Stimulated activated CD4-positive, alpha-beta T cell treated with anti-CD3 and anti-CD28 coated beads, Interleukin-12 subunit alpha, Interleukin-12 subunit beta, amount 100 ng/mL, for 4 hours (primary cell): ENCODE data around the gene OVCH2.
"Not testable (repeated sequence)": the region's sequence is repeated elsewhere in the genome, so short reads cannot be mapped to it uniquely, and the experiment has no call there.

Experiments used
- DNase-seq: peaks from one replicate; pipeline ENCODE4 v3.0.0-alpha.2; 2020

OVCH2 gene, protein sequence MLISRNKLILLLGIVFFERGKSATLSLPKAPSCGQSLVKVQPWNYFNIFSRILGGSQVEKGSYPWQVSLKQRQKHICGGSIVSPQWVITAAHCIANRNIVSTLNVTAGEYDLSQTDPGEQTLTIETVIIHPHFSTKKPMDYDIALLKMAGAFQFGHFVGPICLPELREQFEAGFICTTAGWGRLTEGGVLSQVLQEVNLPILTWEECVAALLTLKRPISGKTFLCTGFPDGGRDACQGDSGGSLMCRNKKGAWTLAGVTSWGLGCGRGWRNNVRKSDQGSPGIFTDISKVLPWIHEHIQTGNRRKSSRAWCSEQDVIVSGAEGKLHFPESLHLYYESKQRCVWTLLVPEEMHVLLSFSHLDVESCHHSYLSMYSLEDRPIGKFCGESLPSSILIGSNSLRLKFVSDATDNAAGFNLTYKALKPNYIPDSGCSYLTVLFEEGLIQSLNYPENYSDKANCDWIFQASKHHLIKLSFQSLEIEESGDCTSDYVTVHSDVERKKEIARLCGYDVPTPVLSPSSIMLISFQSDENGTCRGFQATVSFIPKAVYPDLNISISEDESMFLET

DNA sequence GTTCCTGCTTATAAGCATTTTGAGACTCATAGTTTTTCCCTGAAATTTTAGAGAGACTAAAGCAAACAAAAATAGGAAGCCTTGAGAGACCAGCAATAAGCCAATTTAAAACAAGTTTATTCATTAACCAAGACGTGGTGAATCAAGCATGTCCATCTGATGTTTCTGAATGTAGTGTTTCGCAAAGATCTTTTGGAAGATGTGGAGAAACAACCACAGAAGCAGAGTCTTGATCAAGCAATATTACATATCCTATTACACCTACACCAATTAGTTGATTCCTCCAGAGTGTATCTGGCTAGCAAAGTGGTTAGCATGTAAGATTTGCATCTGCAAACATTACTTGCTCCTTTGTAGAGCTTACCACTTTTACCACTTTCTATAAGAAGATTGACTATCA is at the start of gene OVCH2:
OVCH2 (minus strand) TSS at position 101 of the 400 bp plus-strand sequence; CDS start at position 18, 83 bp downstream.
- no peak for DNase-seq

DNA sequence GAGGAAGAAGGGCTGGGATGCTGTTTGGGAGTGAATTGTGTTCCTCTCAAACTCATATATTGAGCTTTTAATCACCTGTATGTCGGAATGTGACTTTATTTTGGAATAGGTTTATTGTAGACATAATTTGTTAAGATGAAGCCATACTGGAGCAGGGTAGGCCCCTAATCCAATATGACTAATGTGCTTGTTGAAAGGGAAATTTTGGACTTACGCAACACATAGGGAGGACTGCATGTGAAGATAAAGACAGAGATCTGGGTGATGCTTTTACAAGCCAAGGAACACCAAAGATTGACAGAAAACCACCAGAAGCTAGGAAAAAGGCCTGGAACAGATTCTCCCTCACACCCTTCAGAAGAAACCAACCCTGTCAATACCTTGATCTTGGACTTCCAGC is 43.2 kb upstream of the OVCH2 start:
- DNase-seq, result no peak

DNA sequence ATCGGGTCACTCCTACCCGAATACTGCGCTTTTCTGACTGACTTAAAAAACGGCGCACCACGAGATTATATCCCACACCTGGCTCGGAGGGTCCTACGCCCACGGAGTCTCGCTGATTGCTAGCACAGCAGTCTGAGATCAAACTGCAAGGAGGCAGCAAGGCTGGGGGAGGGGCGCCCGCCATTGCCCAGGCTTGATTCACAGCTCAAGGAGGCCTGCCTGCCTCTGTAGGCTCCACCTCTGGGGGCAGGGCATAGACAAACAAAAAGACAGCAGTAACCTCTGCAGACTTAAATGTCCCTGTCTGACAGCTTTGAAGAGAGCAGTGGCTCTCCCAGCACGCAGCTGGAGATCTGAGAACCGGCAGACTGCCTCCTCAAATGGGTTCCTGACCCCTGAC is 28.5 kb upstream of the OVCH2 start:
- not testable (repeated sequence) for DNase-seq

DNA sequence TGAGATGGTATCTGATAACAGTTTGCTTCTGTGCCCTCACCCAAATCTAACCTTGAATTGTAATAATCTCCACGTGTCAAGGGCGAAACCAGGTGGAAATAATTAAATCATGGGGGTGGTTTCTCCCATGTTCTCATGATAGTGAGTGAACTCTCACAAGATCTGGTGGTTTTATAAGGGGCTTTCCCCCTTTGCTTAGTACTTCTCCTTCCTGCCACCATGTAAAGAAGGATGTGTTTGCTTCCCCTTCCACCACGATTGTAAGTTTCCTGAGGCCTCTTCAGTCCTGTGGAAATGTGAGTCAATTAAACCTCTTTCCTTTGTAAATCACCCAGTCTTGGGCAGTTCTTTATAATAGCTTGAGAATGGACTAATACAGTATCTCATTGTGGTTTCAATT is 8.5 kb upstream of the OVCH2 start:
- DNase-seq, result no peak

DNA sequence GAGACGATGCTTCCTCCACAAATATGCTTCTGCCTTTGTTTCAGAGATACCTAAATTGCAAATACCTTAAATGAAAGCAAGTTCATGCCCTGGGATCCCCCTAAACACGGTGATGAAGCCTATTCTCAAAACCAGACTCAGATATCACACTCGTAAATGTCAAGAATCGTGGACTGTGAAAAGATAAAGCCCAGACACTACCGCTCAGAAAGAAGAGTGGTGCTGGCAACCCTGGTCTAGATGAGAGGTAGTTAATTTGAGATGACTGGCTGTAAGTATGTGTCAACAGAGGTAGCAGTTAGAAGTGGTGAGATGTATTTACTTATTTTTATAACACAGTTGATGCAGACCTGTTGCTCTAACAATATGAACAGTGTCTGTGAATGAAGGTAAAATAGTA is 2.5 kb downstream of the OVCH2 start:
- no peak for DNase-seq

DNA sequence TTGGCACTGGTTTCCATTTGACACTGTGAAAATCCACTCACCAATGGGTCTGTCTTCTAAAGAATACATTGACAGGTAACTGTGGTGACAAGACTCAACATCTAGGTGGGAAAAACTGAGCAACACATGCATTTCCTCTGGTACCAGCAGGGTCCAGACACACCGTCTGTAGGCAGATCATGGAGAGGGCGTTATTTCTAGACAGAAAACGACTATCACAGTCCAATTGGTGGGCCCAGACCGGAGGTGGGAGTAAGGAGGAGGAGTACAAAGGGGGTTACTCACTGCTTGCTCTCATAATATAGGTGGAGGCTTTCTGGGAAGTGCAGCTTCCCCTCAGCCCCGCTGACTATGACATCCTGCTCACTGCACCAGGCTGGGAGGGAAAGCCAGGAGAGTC is 9.9 kb downstream of the OVCH2 start:
- no peak for DNase-seq

DNA sequence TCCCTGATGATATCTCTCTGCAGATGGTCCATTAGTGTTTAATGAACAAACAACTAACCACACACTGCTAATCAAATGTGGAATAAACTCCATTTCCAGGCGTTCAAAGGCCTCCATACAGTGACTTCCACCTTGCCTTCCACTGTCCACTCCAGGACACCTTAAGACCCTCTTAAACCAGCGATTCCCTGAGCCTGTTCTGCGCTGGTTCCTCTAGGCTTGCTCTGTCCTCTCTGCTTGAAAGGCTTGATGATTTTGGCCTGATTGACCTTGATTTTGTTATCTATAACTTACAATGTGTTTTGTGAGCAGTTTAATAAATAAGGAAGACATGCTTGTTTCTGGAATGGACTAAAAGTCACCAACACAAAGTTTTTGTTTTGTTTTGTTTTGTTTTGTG is 12.0 kb downstream of the OVCH2 start:
- DNase-seq, result no peak

DNA sequence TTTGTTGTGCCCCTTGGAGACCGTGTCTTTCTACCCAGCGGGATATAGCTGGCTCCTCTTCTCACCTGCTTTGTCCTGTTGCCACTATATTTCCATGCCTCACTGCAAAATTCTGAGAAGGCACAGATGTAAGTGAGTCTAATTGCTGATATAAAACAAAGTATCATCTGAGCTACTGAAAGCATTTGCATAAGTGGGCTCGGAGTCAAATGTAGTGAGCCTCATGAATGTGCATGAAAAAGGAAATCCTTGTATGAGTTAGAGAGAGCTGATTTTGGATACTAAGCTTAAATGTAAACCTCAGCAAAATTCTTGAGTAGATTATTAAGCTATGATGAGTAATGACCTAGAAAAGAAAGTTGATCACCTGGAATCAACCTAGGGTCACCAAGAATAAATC is 13.9 kb downstream of the OVCH2 start:
- no peak for DNase-seq

DNA sequence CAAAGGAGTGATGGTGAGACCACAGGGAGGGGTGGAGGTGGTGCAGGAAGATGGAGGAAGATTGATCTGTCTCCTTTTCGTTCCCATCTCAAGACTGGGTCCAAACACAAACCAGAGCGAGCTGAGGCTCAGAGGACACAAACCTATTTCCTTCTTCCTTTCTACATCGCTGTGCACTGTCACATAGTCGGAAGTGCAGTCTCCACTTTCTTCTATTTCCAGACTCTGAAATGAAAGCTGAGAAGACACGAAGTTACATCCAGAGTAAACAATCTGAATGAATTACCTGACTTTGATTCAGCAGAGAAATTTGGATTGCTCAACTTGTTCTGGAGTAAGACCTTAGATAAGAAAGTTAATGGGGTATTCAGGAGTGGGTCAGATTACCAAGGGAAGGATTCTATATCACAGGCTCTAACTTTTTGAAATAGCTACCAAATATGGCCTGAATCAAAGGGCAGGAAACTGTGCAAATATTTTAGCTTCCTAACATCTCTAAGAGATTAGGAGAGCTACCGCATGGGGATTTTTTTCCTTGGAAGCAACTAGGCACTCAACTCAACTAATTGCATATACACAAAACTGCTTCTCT is 14.4 kb downstream of the OVCH2 start:
- DNase-seq, result no peak

DNA sequence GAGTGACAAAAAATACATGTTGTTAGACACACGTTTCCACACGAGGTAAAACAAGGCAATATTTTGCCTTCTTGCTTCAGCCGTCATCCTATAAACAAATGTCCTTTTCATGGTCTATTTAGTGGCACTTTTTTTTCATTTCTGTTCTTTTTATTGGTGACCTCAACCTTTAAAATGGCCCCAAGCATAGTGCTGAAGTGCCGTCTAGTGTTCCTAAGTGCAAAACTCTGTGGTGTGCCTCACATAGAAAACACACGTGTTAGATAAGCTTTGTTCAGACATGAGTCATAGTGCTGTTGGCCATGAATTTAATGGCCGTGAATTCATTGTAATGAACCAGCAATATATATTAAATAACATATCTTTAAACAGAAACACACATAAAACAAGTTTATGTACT is 15.6 kb downstream of the OVCH2 start:
- DNase-seq, result no peak

DNA sequence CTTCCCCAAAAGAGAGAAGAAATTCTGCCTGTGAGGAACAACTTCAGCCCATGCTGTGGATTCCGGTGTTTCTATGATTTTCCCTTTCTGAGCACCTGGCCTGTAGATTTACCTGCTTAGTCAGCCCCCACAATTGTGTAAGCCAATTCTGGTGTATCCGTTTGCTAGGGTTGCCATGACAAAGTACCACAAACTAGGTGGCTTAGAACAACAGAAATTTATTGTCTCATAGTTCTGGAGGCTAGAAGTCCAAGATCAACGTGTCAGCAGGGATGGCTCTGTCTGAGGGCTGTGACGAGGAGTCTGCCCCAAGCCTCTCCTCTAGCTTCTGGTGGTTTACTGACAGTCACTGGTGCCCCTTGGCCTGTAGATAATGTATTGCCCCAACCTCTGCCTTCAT is 17.0 kb downstream of the OVCH2 start:
- no peak for DNase-seq

DNA sequence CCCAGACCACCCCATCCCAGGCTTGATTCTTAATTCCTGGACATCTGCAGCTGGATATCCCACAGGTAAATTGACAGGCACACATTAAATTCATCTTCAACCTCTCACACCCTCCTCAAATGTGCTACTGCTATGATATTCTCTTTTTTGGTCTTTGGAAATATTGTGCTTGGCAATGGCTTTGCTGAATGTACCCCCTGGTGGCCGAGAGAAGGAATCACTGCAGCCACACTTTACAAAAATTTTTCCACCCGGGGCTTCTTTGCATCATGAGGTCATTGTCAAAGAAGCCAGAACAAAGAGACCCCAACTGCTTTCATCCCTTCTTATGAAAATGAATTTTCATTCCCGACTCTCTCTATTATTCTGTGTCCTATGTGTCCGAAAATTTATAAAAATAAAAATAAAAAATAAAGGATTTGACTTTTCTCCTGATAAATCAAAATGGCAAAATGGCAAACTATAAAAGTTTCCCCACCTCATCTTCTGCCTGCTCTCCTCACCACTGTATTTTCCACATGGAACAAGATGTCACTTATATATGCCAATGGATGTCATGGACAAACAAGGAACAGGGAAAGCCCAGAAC is 17.9 kb downstream of the OVCH2 start:
- DNase-seq, result no peak

DNA sequence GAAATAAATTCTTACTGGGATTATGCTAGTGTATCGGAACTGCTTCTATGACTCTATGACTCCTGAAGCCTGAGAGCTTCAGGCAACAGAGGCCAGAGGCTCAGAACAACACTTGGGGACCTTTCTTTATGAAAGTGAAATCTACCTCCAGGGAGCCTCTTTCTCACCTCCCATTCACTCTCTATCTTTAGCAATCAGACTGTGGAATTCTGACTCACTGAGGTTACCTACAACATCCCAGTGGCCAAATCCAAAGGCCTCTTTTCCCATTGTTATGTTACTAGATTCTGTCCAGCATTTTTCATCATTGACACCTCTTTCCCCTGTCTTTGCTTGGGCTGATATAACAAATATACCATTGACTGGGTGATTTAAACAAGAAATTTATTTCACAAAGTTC is 18.9 kb downstream of the OVCH2 start:
- DNase-seq, result no peak

DNA sequence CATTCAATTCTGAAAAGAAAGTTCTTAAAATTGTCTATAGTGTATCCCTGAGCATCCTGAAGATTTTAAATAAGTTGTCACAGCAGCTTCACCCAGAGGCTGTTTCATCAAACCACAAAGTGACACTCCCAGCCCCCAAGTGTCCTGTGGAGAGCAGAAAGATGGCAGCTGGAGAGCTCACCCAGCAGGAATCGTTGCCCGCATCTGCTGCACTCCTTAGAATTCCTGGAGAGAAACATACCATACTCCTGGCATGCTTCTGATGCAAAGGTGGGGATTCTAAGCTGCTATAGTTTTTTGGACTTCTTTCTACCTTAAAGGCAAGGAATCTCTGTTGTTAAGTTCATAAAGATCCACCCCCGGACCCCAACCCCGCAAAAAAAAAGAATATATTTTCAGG is 19.5 kb downstream of the OVCH2 start:
- no peak for DNase-seq

DNA sequence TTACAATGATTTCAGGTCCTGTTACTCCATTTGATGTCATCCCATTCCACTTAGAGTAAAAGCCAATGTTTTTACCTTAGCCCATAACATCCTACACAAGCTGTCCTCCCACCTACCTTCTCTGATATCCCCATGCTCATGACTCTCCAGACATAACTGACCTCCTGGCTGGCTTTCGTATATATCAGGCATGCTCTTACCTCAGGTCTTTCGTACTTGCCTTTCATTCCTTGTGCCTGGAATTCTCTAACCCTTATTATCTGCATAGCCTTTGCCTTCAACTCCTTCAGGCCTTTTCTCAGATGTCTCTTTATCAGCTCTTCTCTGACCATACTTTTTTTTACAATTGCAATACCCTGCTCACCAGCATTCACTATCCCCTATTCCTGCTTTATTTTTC is 22.7 kb downstream of the OVCH2 start:
- no peak for DNase-seq

DNA sequence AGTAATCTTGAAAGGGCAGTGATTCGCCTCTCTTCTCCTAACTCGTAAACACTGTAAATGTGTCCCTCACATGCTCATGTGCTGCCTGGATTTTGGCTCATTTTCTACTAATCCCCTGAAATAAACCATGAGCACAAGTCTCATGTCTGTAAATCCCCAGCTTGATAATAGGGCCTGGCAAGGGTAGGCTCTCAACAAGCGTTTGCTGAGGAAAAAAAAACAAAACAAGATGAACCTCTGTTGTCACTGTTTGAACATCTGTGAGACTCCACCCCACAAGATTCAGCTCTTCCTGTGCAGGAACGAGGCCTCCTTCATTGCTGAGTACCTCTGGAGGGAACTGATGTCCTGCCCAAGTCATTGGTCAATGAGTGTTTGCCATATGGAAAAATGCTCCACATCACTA is 28.5 kb downstream of the OVCH2 start:
- DNase-seq, result no peak

DNA sequence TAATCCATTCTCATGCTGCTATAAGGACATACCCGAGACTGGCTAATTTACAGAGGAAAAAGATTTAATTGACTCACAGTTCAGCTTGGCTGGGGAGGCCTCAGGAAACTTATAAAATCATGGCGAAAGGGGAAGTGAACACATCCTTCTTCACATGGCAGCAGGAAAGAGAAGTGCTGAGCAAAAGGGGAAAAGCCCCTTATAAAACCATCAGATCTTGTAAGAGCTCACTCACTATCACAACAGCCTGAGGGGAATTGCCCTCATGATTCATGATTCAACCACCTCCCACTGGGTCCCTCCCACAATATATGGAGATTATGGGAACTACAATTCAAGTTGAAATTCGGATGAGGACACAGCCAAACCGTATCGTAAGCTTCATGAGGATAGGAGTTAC is 29.2 kb downstream of the OVCH2 start:
- no peak for DNase-seq

DNA sequence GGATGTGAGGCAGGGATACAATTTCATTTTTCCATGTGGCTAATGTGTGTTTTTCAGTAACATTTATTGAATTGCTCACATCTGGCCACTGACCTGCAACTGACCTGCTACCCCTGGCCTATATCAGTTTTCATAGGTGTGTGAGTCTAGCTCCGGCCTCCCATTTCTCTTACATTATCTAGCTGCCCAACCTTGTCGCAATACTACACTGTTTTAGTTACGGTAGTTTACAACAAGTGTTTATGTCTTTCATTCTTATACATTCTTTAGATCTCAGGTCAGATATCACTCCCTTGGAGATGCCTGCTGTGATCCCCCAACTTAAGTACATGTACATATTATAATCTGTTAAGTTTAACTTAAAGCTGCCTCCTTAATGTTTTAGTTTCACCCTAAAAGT is 30.6 kb downstream of the OVCH2 start:
- DNase-seq, result no peak

DNA sequence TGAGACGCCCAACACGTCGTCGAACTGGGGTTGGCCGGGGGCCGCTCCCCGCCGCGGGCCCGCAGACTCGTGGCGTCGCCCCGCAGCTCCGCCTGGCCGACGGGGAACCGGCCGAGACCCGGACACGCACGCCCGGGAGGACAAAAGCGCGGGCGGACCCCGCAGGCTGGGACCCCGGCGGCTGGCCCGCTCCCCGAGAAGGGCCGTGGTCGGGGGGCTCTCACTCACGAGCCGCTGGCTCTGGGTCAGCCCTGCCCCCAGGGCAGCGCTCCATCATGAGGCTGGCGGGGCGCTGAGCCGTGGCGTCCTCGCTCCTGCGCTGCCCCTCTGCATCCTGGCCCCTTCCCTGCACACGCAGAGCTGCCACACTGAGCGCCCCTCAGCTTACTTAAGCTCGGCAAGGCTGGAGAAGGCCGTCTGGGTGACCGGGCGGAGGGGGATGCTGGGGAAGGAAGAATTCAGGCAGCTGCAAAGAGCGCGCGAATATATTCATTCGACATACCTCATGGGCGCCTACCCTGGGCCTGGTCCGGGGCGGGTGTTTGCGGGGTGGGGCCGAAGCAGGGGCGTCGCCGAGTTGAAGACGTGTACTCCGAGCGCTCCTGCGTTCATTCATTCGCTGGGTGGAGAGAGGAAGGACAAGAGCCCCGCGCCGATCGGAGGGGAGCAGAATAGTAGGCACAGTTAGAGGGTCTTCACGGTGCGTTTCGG is 32.4 kb downstream of the OVCH2 start:
- DNase-seq, result peak; percentile 18

DNA sequence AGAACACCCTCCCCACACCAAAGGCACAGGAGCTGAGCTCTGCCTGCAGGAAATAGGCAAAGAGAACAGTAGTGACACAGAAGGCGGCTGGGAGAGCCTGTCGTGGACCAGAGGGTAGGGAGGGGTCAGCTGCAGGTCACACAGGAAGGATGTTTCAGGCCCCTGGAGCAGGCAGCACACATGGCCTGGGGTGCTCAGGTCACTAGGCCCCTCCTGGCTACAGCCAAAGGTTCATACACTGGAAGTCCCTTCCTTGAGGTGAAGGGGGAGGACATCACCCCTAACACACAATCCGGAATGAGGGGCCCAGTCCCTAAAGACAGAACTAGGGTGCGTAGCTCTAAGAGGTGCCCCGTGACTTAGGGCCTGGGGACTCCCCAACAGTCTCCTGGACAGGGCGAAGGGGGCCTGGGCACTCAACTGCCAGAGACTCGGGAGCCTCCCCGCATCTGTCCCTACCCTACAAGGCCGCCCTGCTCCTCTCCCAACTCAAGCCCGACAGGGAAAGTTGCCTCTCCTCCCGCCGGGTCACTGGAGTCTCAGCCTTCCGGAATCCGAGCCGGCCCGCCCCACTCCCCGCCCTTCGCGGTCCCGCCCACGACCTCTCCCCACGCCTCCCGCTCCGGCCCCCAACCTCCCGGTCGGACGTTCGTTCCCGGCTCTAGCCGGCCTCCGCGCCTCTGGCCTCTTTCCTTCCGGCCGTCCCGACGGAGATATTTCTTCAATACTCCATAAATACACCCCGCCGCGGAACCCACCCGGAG is 33.1 kb downstream of the OVCH2 start, which contains the start of gene CYB5R2:
CYB5R2 (minus strand) TSS at position 541 of the 764 bp plus-strand sequence. CDS start 675 bp downstream, outside the sequence.
- no peak for DNase-seq

DNA sequence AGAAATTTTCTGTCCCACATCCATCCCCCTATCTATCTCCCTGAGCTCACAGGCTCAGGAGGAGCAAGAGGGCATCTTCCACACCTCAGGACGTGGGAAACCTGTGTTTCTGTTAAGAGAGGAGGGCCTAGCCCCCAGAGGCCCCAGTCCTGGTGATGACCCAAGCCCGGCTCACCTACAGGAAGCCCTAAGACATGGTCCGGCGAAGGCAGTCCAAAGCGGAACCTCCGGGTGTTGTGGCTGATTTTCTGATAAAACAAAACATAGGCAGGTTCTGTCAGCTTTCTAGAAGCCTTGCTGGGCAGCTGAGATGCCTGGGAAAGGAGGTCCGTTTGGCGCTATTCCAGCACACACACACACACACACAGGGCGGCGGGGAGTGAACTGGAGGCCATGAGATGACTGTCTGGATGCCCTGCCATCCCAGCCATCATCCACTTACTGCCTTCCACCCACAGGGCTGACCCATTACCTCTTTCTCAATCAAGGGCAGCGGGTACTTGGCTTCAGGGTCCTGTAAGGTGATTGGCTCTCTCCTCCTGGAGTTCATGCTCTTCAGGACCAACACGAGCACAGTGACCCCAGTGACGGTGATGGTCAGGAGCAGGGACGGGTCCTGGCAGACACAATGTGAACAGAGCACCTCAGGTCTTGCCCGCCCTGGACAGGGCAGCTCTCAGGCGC is 33.9 kb downstream of the OVCH2 start:
- no peak for DNase-seq
